Nephron (organoid): ENCODE results near the gene PMS1.
"Not testable (repeated sequence)": the region's sequence is repeated elsewhere in the genome, so short reads cannot be mapped to it uniquely, and the experiment has no call there.

ENCODE experiments used
- H3K27ac Mint-ChIP-seq, 3 experiments: 2 replicates each; pipeline ENCODE4 v1.8.0; 2020; ENCODE audit warnings: mixed read lengths in 3 of 3, mild to moderate bottlenecking in 2 of 3, moderate library complexity in 1 of 3
- H3K27me3 Mint-ChIP-seq: 2 replicates; pipeline ENCODE4 v1.8.0; 2021; ENCODE audit warnings: low read depth, mild to moderate bottlenecking, moderate library complexity, mixed read lengths
- H3K36me3 Mint-ChIP-seq: 2 replicates; pipeline ENCODE4 v1.8.0; 2020; ENCODE audit warnings: low read depth, mixed read lengths
- H3K4me1 Mint-ChIP-seq: 2 replicates; pipeline ENCODE4 v1.8.0; 2020; ENCODE audit warnings: mixed read lengths
- H3K4me3 Mint-ChIP-seq, 3 experiments: 2 replicates each; pipeline ENCODE4 v1.8.0; 2020; ENCODE audit warnings: mild to moderate bottlenecking in 3 of 3, mixed read lengths in 3 of 3, moderate library complexity in 2 of 3
- H3K9me3 Mint-ChIP-seq: 2 replicates; pipeline ENCODE4 v1.8.0; 2020; ENCODE audit warnings: mixed read lengths
- CTCF ChIP-seq, 3 experiments: fragments of 200-600 bp; sonication (generic); IDR thresholded peaks; one replicate each; pipeline ENCODE4 v1.5.0; 2021; ENCODE audit warnings: antibody characterized with exemption in 3 of 3; ENCODE audit not compliant: unreplicated experiment in 3 of 3

PMS1 gene

DNA sequence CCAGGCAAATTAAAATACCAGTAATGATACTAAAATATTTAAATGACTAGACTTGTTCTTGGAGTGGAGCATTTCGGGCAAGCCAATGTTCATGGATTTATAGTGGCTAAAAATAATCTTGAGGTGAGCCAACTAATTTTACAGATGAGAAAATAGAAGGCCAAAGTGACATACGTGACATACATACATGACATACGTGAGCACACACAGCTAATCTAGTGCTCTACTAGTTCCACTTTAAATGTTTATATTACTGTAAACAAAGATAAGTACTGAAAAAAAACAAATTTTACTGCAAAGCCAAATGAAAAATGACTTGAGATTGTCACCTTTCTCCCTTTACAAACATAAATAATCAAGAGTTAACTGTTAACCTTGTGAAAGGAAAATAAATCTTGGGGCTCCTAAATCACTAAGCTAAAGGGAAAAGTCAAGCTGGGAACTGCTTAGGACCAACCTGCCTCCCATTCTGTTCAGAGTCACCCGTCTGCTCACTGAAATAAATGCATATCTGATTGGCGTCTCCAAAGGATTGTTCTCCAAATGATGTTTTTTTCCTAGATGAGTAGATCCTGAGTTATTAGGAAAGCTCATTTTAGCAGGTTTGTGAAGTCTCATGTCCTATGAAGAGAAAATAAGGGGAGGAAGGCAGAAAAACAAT is 96.7 kb downstream of the PMS1 start:
- peaks cover 22% of the 10 kb centered on the region for H3K36me3 Mint-ChIP-seq
- no peak overlapping the region for H3K4me3 Mint-ChIP-seq
- H3K9me3 Mint-ChIP-seq, result no peaks in the 10 kb centered on the region
- no peak for TF ChIP-seq CTCF (IDR thresholded peaks at IDR 0.05; ENCODE audit: unreplicated experiment in 3 of 3)
- no peaks in the 10 kb centered on the region for H3K27me3 Mint-ChIP-seq
- H3K27ac Mint-ChIP-seq, result peak overlapping the region in 1 of 3 experiments; percentile 18
- H3K4me1 Mint-ChIP-seq, result peaks cover 10% of the 10 kb centered on the region

DNA sequence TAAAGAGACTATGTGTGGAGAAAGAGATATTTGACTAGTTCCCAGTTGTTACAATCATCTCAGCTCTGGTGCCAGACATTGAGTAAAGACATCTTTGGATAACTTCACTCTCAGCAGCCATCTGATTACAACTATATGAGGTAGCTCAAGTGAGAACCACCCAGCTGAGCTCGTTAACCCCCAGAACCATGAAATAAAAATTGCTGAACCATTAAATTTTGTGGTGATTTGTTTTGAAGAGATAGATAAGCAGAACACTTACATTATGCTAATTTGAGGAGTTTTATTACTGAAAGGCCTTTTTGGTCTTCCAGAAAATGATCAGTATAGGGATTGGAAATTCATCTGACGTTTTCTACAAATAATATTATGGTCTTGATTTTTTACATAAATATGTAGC is 101.1 kb downstream of the PMS1 start:
- Mint-ChIP-seq H3K4me3 (no peak overlapping the region), H3K36me3 (no peaks in the 10 kb centered on the region), H3K9me3 (peaks cover 8% of the 10 kb centered on the region), H3K4me1 (peaks cover 7% of the 10 kb centered on the region), H3K27me3 (no peaks in the 10 kb centered on the region), H3K27ac (no peak overlapping the region)
- no peak for TF ChIP-seq CTCF (IDR thresholded peaks at IDR 0.05; ENCODE audit: unreplicated experiment in 3 of 3)

- not testable (repeated sequence) for H3K27me3 Mint-ChIP-seq, H3K4me3 Mint-ChIP-seq, H3K36me3 Mint-ChIP-seq, H3K27ac Mint-ChIP-seq, H3K4me1 Mint-ChIP-seq
- H3K9me3 Mint-ChIP-seq, result peaks cover 22% of the 10 kb centered on the region
Observed at GRCh38 chr2:189892546-189893294, 108.5 kb downstream of the PMS1 start.

DNA sequence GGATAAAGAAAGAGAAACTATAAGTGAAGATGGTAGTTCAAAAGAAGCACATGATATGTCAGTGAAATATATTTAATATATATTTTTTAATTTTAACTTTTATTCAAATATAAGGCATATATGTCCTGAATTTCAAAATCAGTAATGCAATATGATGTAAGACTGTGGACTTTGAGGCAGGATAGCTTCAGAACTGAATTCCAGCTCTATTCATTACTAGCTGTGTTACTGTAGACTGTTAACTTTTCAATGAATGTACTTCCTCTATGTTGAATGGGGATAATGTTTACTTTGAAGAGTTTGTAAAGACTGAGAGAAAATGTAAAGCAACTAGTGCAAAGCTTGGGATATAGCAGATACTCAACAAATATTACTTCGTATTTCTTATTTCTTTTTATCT is 112.6 kb downstream of the PMS1 start:
- no peak overlapping the region for H3K4me3 Mint-ChIP-seq
- no peaks in the 10 kb centered on the region for H3K36me3 Mint-ChIP-seq
- peaks cover 5% of the 10 kb centered on the region for H3K9me3 Mint-ChIP-seq
- no peak for TF ChIP-seq CTCF (IDR thresholded peaks at IDR 0.05; ENCODE audit: unreplicated experiment in 3 of 3)
- no peaks in the 10 kb centered on the region for H3K27me3 Mint-ChIP-seq
- no peak overlapping the region for H3K27ac Mint-ChIP-seq
- H3K4me1 Mint-ChIP-seq, result no peaks in the 10 kb centered on the region

GRCh38 chr2:189899101-189899500 is 114.9 kb downstream of the PMS1 start:
- H3K27me3 Mint-ChIP-seq, result no peaks in the 10 kb centered on the region
- H3K4me1 Mint-ChIP-seq, result no peaks in the 10 kb centered on the region
- H3K4me3 Mint-ChIP-seq, result no peak overlapping the region
- TF ChIP-seq CTCF (IDR thresholded peaks at IDR 0.05; ENCODE audit: unreplicated experiment in 3 of 3), result no peak
- no peak overlapping the region for H3K27ac Mint-ChIP-seq
- H3K9me3 Mint-ChIP-seq, result no peaks in the 10 kb centered on the region
- H3K36me3 Mint-ChIP-seq, result no peaks in the 10 kb centered on the region

GRCh38 chr2:189900726-189901125 is 116.5 kb downstream of the PMS1 start:
- no peaks in the 10 kb centered on the region for H3K4me1 Mint-ChIP-seq
- no peak overlapping the region for H3K4me3 Mint-ChIP-seq
- no peak overlapping the region for H3K27ac Mint-ChIP-seq
- H3K27me3 Mint-ChIP-seq, result no peaks in the 10 kb centered on the region
- TF ChIP-seq CTCF (IDR thresholded peaks at IDR 0.05; ENCODE audit: unreplicated experiment in 3 of 3), result no peak
- H3K9me3 Mint-ChIP-seq, result no peaks in the 10 kb centered on the region
- no peaks in the 10 kb centered on the region for H3K36me3 Mint-ChIP-seq
